IMR-90 (cell line): ENCODE data around the gene TTLL11. TPM values are rescaled to one million over a fixed set of nuclear protein-coding genes. Genes with fewer than 3 reads are reported as not detected.

Experiments
- ATAC-seq: fragments of 200-7000 bp; cut with Tn5 transposase; 2 replicates; pipeline ENCODE4 v1.9.1; 2020; ENCODE audit warnings: low read depth, mild to moderate bottlenecking, moderate library complexity
- BruUV-seq: library from RNA; stranded (reverse); fragments of 400-500 nt; replicated peaks from 2 replicates; lab custom pipeline; 2021; lab: Mats Ljungman, UMichigan
- CTCF ChIA-PET: fragments of 300-600 bp; formaldehyde crosslinking; extraction: SDS; loops from one replicate; lab custom pipeline; 2021; ENCODE audit warnings: antibody characterized with exemption; lab: Yijun Ruan, JAX
- POLR2A ChIA-PET: fragments of 300-600 bp; sonication (Branson Sonifier 250); formaldehyde crosslinking; loops from one replicate; lab custom pipeline; 2022; ENCODE audit warnings: antibody characterized with exemption; ENCODE audit not compliant: unreplicated experiment; lab: Charles Lee
- DNase-seq: peaks from one replicate; pipeline ENCODE4 v3.0.0; 2013
- H2AFZ ChIP-seq: replicated peaks from 2 replicates; pipeline ENCODE3; 2013; ENCODE audit warnings: low read length, mild to moderate bottlenecking; ENCODE audit not compliant: poor library complexity
- H2AK5ac ChIP-seq: 2 replicates; pipeline ENCODE4 v1.6.1; 2013; ENCODE audit warnings: low read depth, low read length, inconsistent platforms
- H2AK9ac ChIP-seq: replicated peaks from 2 replicates; pipeline ENCODE3; 2013; ENCODE audit warnings: mild to moderate bottlenecking, low read depth, low read length, moderate library complexity; ENCODE audit not compliant: poor library complexity
- H2BK120ac ChIP-seq: 2 replicates; pipeline ENCODE4 v1.6.1; 2013; ENCODE audit warnings: low read depth, low read length, inconsistent platforms
- H2BK15ac ChIP-seq: 3 replicates; pipeline ENCODE4 v1.6.1; 2013; ENCODE audit warnings: low read depth, low read length, inconsistent platforms
- H2BK20ac ChIP-seq: 2 replicates; pipeline ENCODE4 v1.6.1; 2013; ENCODE audit warnings: low read depth, mild to moderate bottlenecking, inconsistent platforms, low read length, moderate library complexity
- H2BK5ac ChIP-seq: 2 replicates; pipeline ENCODE4 v1.6.1; 2013; ENCODE audit warnings: mild to moderate bottlenecking, low read depth, low read length, inconsistent platforms; ENCODE audit not compliant: poor library complexity, severe bottlenecking
- H3K14ac ChIP-seq: replicated peaks from 2 replicates; pipeline ENCODE4 v1.6.1; 2013; ENCODE audit warnings: low read depth, low read length, inconsistent platforms
- H3K18ac ChIP-seq: 2 replicates; pipeline ENCODE4 v1.6.1; 2013; ENCODE audit warnings: low read depth, low read length, control low read depth
- H3K23ac ChIP-seq: 2 replicates; pipeline ENCODE4 v1.6.1; 2013; ENCODE audit warnings: low read depth, low read length, inconsistent platforms
- H3K27ac ChIP-seq: 2 replicates; pipeline ENCODE4 v1.5.1; 2013; ENCODE audit warnings: mild to moderate bottlenecking, control low read depth, low read length; ENCODE audit not compliant: insufficient read depth
- H3K27me3 ChIP-seq: 2 replicates; pipeline ENCODE4 v1.6.1; 2013; ENCODE audit warnings: low read length; ENCODE audit not compliant: control insufficient read depth, insufficient read depth
- H3K36me3 ChIP-seq: 2 replicates; pipeline ENCODE4 v1.6.1; 2013; ENCODE audit warnings: low read length, mixed read lengths; ENCODE audit not compliant: control insufficient read depth, insufficient read depth
- H3K4ac ChIP-seq: 2 replicates; pipeline ENCODE4 v1.6.1; 2013; ENCODE audit warnings: low read depth, low read length, inconsistent platforms
- H3K4me1 ChIP-seq: 2 replicates; pipeline ENCODE4 v1.6.1; 2013; ENCODE audit warnings: low read length, mixed read lengths; ENCODE audit not compliant: control insufficient read depth, insufficient read depth
- H3K4me2 ChIP-seq: 2 replicates; pipeline ENCODE4 v1.6.1; 2013; ENCODE audit warnings: low read depth, mild to moderate bottlenecking, control low read depth, low read length, moderate library complexity
- H3K4me3 ChIP-seq: 2 replicates; pipeline ENCODE4 v1.5.1; 2013; ENCODE audit warnings: low read depth, mild to moderate bottlenecking, control low read depth, low read length, moderate library complexity; ENCODE audit not compliant: insufficient read depth
- H3K56ac ChIP-seq: 2 replicates; pipeline ENCODE4 v1.6.1; 2013; ENCODE audit warnings: low read length, inconsistent platforms; ENCODE audit not compliant: insufficient read depth; ENCODE audit errors: extremely low read depth
- H3K79me1 ChIP-seq, 2 experiments: 2 replicates each; pipeline ENCODE4 v1.6.1; 2013; ENCODE audit warnings: low read length in 2 of 2, inconsistent platforms in 1 of 2, low read depth in 1 of 2
- H3K9ac ChIP-seq: 2 replicates; pipeline ENCODE4 v1.6.1; 2013; ENCODE audit warnings: low read depth, low read length, control low read depth
- H3K9me1 ChIP-seq: 2 replicates; pipeline ENCODE4 v1.6.1; 2013; ENCODE audit warnings: low read length, inconsistent platforms; ENCODE audit not compliant: insufficient read depth
- H3K9me3 ChIP-seq: 2 replicates; pipeline ENCODE4 v1.6.1; 2013; ENCODE audit warnings: low read length; ENCODE audit not compliant: control insufficient read depth, insufficient read depth
- H4K20me1 ChIP-seq: 2 replicates; pipeline ENCODE4 v1.6.1; 2013; ENCODE audit warnings: low read length, inconsistent platforms; ENCODE audit not compliant: insufficient read depth
- H4K5ac ChIP-seq: 2 replicates; pipeline ENCODE4 v1.6.1; 2013; ENCODE audit warnings: mild to moderate bottlenecking, low read depth, low read length, control low read depth
- H4K8ac ChIP-seq, 2 experiments: 2 replicates each; pipeline ENCODE4 v1.6.1; 2013; ENCODE audit warnings: low read depth in 2 of 2, low read length in 2 of 2, control low read depth in 1 of 2, inconsistent platforms in 1 of 2
- H4K91ac ChIP-seq: 2 replicates; pipeline ENCODE4 v1.6.1; 2013; ENCODE audit warnings: low read depth, low read length, inconsistent platforms; ENCODE audit not compliant: insufficient read depth
- RAD21 ChIP-seq: IDR thresholded peaks from 2 replicates; pipeline ENCODE4 v1.6.1; 2012; ENCODE audit warnings: low read length, improper control_type of control experiment
- RCOR1 ChIP-seq: IDR thresholded peaks from 2 replicates; pipeline ENCODE4 v1.6.1; 2012; ENCODE audit warnings: mild to moderate bottlenecking, low read length, improper control_type of control experiment; ENCODE audit not compliant: insufficient replicate concordance
- RFX5 ChIP-seq: IDR thresholded peaks from 2 replicates; pipeline ENCODE4 v1.8.0; 2012; ENCODE audit warnings: low read depth, mild to moderate bottlenecking, low read length, moderate library complexity
- WGBS, 2 experiments: methylation state at CpG; one replicate each; pipeline versions ENCODE4 v1.1.5 to v1.1.7; 2013; ENCODE audit warnings: missing lambda C conversion rate in 2 of 2; ENCODE audit not compliant: insufficient read length in 1 of 2; ENCODE audit errors: extremely low coverage in 2 of 2; 5-methylcytosine and 5-hydroxymethylcytosine counted together
- dilution Hi-C: fragments of 300-500 bp; cut with HindIII; formaldehyde crosslinking; loops from one replicate; pipeline ENCODE4 v1.14.3; 2018; ENCODE audit warnings: low sequenced_read_pairs; ENCODE audit not compliant: unreplicated experiment
- in situ Hi-C: fragments of 300-500 bp; cut with MboI; formaldehyde crosslinking; loops from 3 replicates; pipeline ENCODE4 v1.14.3; 2019; ENCODE audit warnings: low sequenced_read_pairs, inconsistent platforms, mixed read lengths
- intact Hi-C: fragments of 100-400 bp; cut with micrococcal nuclease; formaldehyde crosslinking; loops from 2 replicates; pipeline ENCODE4 v1.10.0; 2022
- polyA plus RNA-seq, 3 experiments: library from polyadenylated mRNA; depleted of rRNA; stranded (reverse); fragments of >200 nt; gene quantifications; 2 replicates each; pipeline ENCODE4 v1.2.3, GENCODE V29; 2012; ENCODE audit warnings: low replicate concordance in 1 of 3
- total RNA-seq: library from RNA; depleted of rRNA; stranded (reverse); fragments of >200 nt; gene quantifications from 2 replicates; pipeline ENCODE4 v1.2.3, GENCODE V29; 2012

TTLL11 gene
- total and polyA plus RNA-seq, 2 of the 4 experiments (the other 2 are of a cell fraction), result 2.0 to 4.6 TPM

DNA sequence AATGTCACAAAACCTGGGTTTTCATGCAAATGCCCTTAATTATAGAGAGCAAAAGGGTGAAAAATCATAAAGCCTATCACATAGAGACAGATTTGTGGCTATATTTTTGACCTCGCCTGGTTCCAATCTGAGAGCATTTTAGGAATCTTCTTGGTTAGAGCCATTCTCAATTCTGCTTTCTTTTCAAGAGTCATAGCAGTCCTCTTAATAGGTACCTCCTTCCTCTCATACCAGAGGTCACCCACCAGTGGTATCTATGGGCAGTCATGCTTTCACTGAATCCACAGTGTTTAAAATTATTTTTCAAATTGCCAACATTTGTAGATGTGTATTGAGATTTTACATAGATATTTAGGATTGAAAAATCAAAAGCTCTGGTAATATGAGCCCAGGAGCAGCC lies 226.2 kb downstream of the TTLL11 start:
- Histone ChIP-seq H3K4ac (no peak overlapping the region), H3K14ac (no peak overlapping the region), H2AK5ac (no peak overlapping the region), H3K4me1 (peaks cover 9% of the 10 kb centered on the region), H3K9ac (no peak overlapping the region), H3K9me1 (peaks cover 7% of the 10 kb centered on the region; the same call in 1 of the 2 replicates), H2AK9ac (no peak overlapping the region), H3K27ac (no peak overlapping the region), H2BK5ac (no peak overlapping the region), H3K4me3 (no peak overlapping the region), H4K8ac (no peak overlapping the region), H4K20me1 (no peaks in the 10 kb centered on the region), H3K9me3 (no peaks in the 10 kb centered on the region), H3K18ac (no peak overlapping the region), H2BK15ac (no peak overlapping the region), H3K23ac (no peak overlapping the region), H2AFZ (no peak overlapping the region), H3K56ac (no peak overlapping the region), H2BK20ac (no peak overlapping the region), H3K36me3 (no peaks in the 10 kb centered on the region), H3K79me1 (no peaks in the 10 kb centered on the region), H2BK120ac (no peak overlapping the region), H3K4me2 (no peak overlapping the region), H4K5ac (no peak overlapping the region), H3K27me3 (no peaks in the 10 kb centered on the region; the same call in 1 of the 2 replicates), H4K91ac (no peak overlapping the region)
- no CpG with 5 or more reads among the region's 1 CpG for WGBS, 2 experiments
- dilution Hi-C loops, result no loop called here
- no peak for DNase-seq
- TF ChIP-seq RCOR1 (no peak), RAD21 (no peak), RFX5 (no peak)
- intact Hi-C loops, result no loop called here
- in situ Hi-C loops, result no loop called here
- CTCF ChIA-PET, result no interaction called here
- no TSS peak for BruUV-seq
- no peak for ATAC-seq
- POLR2A ChIA-PET, result no interaction called here
